GM21786 (cell line): ENCODE data around the gene NFIA.
A peak's percentile ranks its signal among the peaks of the same experiment; 100 is the strongest.
"Not testable (repeated sequence)": the region's sequence is repeated elsewhere in the genome, so short reads cannot be mapped to it uniquely, and the experiment has no call there.

ENCODE experiments used
- ATAC-seq: cut with Tn5 transposase; IDR thresholded peaks from one replicate; pipeline ENCODE4 v1.9.1; 2021; ENCODE audit not compliant: unreplicated experiment

NFIA gene

DNA sequence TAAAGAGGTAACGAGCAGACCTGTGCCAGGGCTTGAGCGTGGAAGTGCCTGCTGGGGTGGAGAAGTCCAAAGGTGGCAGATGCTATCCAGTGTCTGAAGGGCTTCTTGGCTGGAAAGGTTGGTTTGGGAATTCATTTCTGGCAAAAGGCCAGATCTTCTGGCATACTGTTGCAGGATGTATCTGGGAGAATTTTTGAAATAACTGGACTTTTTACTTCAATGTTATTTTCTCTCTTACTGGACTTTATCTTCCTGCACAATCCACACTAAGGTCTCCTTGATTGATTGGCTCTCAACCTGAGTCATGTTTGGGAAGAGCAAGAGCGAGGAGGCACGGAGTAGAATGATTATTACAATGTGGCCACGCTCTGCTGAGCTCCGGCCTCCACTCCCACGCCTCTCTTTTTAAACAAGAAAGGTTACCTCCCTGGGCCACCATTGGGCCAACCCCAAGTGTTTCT is 364.2 kb downstream of the NFIA start:
- ATAC-seq, result no peak

DNA sequence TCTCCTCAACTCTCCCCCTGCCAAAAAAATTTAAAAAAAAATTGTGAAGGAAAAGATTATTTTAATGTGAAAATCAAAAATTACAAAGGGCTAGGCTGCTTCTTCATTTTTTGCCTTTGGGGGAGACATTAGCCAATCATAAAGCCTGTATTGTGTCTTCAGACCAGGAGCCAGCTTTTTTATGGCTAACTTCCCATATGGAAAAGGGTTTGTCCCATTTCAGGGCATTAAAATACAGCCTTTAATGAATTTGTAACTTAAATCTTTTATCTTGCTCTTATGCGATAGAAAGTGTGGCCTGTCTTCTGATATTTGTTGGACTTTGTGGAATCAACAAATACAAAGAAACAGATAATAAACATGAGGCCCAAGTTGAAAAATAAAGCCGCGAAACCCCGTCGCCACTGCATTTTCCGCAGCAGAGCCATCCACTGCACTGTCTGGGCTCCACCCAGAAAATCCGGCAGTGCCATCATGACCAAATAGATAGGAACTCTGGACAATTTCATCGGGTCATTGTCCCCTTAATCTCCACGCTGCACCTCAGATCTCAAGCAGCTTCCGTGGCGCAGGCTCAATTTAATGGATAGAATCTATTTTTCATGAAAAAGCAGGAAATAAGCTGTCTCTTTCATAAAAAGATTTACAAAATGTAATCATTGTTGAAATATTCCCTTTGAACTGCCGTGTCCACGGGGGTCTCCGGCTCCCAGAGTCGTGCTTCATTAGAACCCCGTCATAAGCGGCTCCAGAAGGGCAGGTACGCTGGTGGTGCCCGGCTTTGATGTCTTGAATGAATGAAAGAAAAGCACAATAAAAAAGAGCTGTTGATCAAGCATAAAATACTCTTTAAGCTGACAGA is 365.0 kb downstream of the NFIA start:
- ATAC-seq, result no peak

DNA sequence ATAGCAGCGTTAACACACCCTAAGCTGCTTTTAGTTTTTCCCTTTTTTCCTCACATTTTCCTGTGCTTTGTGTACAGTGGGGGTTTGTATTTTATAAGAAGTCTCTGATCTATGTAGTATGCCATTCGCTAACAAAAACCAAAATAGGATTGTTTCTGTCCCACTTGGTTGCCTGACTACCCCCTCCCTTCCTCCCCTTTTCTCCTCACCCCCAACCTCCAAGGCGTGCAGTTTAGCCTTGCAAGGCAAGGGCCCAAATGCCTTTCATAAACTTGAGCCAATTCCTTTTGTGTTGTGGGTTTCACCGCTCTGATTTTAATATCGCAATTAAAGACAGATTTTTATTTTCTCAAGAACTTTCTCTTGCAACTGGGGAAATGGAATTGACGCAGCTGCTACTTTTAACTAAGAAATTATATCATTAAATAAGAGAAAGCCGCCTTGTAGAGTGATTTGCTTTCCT is 365.6 kb downstream of the NFIA start:
- no peak for ATAC-seq

DNA sequence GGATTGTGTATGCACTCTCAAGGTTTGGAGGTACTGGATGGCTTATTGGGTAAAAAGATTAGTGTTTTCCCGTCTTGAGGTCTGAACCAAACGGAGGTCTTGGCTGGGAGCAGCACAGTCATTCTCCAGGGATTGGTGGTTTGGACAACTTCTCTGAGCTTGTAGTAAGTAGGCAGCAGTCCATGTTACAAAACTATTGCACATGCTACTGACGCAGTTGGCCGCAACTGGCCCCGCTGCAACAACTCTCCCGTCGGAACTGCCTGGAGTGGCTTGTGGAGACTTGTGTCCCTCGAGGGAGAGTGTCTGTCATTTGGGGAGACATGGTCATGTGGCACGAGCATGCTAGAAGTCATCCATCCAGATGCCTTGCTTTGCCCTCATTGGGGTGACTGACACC is 366.6 kb downstream of the NFIA start:
- no peak for ATAC-seq

DNA sequence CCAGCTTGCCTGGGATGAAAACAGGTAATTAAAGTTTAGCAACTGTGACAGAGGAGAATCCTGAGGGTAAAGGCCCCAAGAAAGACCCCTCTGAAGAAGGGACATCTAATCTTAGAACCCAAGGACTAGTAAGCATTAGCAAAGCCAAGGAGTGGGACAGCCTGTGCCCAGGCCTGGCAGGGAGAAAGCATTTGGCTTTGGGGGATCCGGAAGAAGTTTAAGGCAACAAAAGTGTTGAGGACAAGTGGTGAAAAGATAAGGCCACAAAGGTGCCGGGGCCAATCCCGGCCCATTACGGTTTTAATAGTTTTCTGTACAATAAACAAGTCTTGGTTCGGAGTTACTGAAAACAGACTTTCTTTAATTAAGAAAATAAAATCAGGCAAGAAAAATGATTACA is 367.0 kb downstream of the NFIA start:
- ATAC-seq, result no peak

DNA sequence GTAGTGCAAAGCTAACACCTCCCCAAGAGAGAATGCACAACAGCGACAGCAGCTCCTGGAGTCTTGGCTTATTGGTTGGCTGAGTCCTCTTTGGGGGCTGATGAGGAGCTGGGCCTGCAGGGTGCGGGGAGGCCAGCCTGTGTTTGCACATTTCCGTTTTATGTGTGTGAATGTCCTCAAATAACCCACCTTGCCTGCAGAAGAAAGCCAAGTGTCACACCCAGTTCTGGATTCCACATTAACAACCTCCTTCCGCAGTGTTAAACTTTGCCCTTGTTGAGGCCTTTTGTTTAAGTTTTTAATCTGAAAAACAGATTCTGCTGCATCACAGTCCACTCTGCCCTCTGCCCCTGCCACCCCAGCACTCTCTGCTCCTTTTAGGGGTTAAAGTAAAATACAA is 368.1 kb downstream of the NFIA start:
- ATAC-seq, result no peak

DNA sequence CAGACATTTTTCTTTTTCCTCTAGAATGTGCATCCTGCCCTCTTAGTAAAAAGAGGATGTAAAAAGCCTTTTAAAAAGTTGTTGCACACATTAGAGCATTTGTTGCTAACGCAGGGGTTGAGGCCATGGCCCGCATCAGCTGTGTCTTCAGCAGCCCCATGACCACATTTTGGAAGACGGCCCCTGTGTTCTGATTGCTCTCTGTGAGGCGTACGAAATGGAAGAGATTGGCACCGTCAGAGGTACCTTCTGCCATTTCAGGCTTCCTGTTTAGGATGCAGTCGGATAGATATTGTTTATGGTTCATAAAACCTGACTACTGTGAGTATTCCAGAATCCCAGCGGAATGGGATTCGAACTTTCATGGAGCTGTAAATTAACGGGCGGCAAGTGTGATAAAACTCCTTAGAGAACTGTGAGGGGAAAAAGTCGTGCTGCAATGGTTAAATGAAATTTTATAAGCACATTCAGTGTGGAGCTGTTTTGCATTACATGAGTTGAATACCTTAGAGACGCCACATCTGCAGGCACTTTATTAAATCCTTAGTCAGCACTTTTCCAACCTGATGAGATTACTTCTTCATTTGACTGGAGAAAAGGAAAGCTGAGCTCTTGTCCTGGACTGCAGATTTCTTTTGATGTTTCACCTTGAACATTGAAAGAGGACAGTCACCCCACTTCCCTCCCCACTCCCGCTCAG is 368.7 kb downstream of the NFIA start:
- no peak for ATAC-seq

DNA sequence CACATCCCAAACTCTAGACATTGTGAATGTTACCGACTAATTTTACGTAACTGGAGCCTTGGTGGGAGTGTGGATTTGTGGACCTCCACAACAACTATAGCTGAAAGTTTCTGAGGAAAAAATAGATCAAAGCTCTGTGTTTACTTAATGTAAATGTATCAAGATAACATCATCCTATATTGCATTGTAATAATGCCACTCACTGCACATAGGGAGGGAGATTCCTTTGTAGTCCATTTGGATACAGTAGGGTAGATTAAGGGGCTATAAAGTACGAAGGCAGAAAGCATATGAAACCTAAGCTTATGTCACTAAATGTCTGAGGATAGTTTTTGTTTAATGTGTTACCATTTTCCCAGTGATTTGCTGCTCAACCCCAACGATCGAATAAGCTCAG is 369.2 kb downstream of the NFIA start:
- no peak for ATAC-seq

DNA sequence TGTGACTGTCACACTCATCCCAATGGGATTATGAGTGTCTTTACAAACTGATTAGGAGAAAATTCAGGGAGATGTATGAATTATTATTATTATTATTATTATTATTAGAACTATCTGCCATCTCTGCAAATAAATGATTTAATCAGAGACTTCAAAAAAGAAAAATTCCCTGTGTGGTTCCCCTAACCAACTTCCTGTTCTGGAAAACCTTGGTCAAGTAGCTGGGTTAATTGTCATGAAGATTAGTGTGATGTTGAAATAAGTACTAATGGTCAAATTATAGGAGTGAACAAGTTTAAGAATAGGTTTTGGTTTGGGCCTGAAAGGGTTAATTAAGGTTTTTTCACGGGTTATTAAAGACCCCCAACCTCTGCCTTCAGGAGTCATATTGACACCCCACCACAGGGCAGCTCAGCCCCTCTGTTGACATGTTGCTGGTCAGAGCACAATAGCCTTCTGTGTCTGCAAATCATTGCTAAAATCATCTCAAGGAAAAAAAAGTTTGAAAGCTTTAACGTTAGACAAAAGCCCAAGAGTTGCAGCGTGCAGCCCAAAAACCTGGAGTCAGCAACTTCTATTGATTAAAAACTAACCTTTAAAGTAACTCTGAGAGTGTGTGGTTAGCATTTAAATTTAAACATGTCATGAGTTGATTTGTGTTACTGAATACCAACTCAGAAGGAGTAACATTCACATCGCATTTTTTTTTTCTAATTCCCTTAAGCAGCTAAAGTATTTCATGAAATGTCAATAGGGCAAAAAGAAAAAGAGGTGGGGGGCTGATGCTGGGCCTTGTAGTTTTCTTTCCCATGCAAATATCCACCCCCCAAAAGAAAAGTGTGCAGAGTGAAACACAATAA is 370.0 kb downstream of the NFIA start:
- ATAC-seq, result no peak

DNA sequence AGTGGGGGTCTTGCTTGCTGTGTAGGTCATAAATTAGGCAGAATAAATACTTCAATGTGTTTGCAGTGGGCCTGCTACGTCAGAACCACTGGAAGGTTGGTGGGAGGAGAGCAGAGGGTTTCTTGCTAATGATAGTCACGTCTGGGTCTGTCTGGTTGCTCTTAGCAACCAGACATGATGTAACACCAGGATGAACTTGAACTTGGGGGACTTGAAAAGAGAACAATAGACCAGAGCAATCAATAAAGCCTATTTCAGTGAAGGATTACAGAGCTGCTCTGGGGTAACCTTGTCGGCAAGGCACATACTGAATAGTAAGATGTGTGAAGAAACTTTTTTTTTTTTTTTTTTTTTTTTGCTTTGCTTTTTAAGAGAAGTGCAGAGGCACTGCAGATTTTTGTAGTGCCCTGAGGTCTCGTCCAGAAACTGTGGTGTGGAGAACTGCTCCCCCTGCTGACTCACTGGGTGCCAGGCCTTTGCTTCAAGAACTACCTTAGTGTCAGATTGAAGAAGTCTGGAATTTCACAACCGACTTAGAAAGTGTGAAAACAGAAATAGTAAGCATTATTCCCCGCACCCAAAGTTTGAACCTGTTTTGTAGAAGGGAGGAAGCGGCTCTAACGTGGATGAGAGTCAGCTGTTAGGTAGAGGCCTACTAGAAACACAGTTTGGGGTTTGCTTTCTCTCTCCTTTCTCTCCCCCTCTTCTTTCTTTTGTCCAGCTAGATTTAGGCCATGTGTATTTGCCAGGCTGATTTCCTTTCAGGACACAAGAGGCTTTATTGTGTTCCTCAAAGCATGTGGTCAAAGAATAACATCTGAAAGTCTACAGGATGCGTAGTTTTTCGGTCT is 371.0 kb downstream of the NFIA start:
- peak; percentile 82 for ATAC-seq

DNA sequence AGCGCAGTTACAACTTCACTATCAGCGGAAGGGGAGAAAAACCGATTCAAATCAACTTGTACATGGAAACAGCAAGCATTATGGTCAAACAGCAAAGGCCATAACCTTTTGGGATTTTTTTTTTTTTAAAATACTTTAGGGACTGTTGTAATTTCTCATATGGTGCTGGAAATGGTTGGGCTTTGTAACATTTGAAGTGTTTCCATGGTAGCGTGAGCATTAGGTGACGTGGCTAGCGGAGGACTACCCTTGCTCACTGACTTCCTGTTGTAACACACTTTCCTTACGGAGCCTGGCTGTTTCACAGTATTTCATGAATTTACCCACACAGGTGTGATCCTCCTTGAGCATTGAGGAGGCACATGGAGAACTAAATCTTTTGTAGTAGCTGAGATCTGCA is 373.0 kb downstream of the NFIA start:
- no peak for ATAC-seq

DNA sequence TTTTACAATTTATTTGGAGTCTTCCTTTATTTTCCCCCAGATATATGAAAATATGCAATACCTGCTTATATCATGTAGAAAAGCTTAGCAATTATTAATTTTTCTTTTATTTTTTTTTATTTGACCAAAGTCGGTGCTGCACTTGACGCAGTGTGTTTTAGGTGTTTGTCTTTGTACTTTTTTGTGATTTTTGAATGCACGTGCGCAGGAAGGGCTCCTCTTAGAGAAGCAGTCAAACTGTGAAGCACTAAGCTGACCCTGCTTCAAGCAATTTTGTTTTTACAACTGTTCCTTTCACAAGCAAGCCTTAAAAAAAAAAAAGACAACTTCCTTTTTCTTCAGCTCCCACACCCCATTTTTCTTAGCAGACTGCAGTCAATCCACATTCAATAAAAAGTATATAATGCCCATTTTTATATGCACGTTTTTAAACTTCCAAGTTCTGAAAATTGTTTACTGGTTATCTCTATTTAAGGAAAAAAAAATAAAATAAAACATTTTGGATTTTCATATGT is 375.2 kb downstream of the NFIA start:
- ATAC-seq, result no peak

DNA sequence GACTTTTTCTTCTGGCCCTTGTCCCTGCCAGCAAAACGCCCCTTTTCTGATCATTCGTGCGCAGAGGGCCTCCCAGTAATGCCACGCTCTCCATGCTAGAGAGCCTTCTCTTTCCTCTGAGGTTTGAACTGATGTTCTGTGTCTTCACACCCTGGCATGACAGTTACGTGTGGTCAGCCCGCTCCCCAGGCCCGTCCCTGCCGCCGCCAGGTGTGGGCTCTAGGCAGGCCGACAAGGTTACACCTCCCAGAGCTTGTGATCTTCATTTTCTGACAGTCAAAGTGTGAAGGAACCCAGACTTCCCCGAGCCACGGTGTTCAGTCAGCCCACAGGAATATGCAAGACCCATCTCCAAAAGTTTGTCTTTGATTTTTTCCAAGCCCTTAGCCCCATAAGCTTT is 377.0 kb downstream of the NFIA start:
- no peak for ATAC-seq

DNA sequence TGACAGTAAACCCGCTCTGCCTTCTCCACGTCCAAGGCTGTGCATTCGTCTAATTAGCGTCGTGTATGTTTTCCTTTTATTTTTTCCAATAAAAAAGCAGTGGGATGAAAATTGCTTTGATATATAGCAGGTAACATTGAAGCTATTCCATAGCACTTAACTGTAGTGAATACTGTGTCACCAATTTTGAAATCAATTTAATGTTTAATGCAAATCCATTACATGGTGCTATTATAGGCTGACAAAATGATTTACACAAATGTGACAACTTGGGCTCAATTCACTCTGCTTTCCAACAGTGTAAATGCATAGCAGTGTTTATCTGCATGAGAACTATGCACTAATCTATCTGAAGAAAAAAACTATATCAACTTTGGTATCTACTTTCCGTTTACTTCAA is 377.8 kb downstream of the NFIA start:
- ATAC-seq, result no peak

DNA sequence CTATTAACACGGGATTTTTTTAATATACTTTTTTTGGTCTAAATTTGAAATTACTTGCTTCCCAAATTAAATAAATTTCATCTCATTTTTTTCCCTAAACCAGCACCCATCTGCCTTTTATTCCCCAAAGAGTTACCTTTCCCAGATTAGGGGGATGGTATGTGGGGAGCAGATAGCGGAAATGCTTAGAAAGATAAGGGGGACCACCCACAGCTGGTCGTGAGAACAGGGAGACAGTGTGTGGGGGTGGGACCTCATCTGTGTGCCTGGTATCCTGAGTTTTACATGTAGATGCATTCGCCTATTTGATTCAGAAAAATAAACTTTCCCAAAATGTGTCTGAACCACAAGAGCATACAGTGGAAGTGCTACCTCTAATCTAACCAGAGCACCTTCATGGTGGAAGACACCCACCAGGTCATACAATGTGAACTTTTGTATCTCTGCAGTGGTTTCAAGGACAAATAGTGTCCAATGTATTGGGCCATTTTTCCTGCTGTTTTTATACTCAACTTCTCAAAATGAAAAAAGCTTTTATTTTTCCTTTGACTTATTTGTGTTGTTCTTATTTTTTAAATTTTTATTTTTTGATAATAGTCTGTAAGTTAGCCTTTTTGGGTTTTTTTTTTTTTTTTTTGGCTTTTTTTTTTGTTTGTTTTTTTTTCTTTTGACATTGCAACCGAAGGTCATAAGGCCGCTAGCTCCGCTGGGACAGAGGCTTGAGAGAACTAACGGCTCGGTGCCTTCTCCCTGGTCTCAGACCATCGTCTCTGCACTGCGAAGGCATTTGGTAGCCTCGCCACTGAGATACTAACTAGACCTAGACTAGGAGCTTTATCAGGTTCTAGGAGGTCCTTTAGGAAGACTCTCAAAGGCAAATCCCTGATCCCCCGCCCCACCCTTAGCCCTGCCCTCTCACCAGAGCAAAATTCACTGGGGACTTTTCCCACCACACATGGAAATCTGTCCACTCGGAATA is 379.3 kb downstream of the NFIA start:
- no peak for ATAC-seq

DNA sequence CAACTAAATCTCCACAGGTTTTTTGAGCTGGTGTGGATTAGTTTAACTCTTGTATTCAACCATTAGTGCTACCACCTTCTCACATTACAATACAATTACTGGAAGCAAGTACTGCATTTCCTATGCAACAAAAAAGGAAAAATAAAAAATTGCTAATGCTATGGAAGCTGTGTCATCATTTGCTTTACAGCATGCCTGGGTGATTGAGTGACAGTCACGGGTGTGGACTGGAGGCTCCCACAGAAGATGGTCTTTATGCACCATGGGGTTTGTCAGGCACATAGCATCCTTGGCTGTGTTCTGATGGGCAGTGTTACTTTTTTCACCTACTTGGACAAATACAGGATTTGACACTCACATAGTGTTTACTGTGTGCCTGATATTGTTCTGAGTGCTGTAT is 380.3 kb downstream of the NFIA start:
- no peak for ATAC-seq

DNA sequence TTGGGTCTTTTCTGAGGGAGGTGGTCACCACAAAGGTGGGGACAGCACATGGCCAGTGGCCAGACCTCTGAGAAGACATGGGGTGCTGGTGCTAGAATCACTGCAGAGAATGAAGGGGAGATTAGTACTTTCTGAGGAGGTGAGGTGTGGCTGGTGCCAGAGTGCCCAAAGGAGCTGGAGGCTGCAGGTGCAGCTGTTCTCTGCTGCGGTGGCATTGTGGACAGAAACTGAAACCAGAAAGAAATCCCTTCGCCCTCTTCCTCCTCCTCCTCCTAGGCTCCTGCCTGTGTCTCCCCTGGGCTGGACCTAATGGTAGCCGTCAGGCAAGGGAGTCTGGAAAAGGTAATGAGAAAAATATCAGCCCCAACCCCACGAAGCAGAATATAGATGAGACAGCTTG is 380.9 kb downstream of the NFIA start:
- ATAC-seq, result no peak

DNA sequence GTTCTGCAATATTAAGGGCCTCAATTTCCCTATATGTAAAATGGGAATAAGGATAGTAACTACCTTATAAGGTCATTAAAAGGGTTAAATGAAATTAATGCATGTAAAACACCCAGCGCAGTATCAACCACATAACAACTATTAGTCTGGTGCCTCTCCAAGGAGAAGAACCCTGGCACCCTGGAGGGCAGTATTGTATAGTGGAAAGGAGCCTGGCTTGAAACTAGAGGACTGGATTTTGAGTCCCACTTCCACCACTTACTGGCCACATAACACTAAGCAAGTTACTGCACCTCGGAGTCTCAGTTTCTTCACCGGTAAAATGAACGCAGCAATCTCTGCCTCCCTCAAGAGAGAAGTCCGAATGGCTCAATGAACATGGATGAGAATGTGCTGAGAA is 385.5 kb downstream of the NFIA start:
- not testable (repeated sequence) for ATAC-seq

DNA sequence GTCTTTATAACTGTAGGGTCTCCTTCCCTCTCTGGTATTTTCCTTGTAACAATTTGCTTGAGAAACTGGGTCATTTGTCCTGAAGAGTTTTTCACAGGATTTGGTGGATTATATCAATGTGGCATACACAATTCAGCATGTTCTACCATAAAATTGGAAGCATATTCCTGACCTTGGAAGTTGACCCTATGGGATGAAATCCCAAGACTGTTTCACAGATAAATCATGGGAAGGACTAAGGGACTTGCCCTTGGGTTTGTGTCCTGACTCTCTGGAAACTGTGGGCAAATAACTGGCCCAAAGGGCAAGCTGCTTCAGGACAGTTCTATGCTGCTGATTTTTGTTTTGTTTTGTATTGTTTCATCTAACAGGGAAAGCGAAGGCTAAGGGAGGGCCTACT is 387.0 kb downstream of the NFIA start:
- no peak for ATAC-seq
